Activated CD8-positive, alpha-beta T cell treated with anti-CD3 and anti-CD28 coated beads for 36 hours (primary cell): ENCODE measurements around the gene SH3BP1. TPM values are rescaled to one million over a fixed set of nuclear protein-coding genes. Genes with fewer than 3 reads are reported as not detected.
A peak's percentile ranks its signal among the peaks of the same experiment; 100 is the strongest.

Source experiments
- ATAC-seq: fragments of 200-7000 bp; cut with Tn5 transposase; one replicate; pipeline ENCODE4 v1.10.0; 2021; ENCODE audit warnings: mild to moderate bottlenecking, moderate library complexity
- CTCF ChIA-PET: fragments of 350-600 bp; sonication (Branson Sonifier 250); formaldehyde crosslinking; loops from one replicate; lab custom pipeline; 2021; ENCODE audit warnings: antibody characterized with exemption; lab: Charles Lee
- POLR2A ChIA-PET: fragments of 350-600 bp; sonication (Branson Sonifier 250); formaldehyde crosslinking; loops from one replicate; lab custom pipeline; 2021; ENCODE audit warnings: antibody characterized with exemption; lab: Charles Lee
- DNase-seq: peaks from one replicate; pipeline ENCODE4 v3.0.0-alpha.2; 2020
- H3K27ac Mint-ChIP-seq: one replicate; pipeline ENCODE4 v1.8.0; 2021; ENCODE audit warnings: mild to moderate bottlenecking, mixed read lengths
- H3K27me3 Mint-ChIP-seq: one replicate; pipeline ENCODE4 v1.8.0; 2021; ENCODE audit warnings: mixed read lengths
- H3K36me3 Mint-ChIP-seq: one replicate; pipeline ENCODE4 v1.8.0; 2021; ENCODE audit warnings: low read depth, mixed read lengths
- H3K4me1 Mint-ChIP-seq: one replicate; pipeline ENCODE4 v1.8.0; 2021; ENCODE audit warnings: low read depth, mixed read lengths
- H3K4me3 Mint-ChIP-seq: one replicate; pipeline ENCODE4 v1.8.0; 2021; ENCODE audit warnings: mild to moderate bottlenecking, moderate library complexity, mixed read lengths
- H3K9me3 Mint-ChIP-seq: one replicate; pipeline ENCODE4 v1.8.0; 2021; ENCODE audit warnings: mixed read lengths
- CTCF ChIP-seq: fragments of 200-600 bp; IDR thresholded peaks from one replicate; pipeline ENCODE4 v1.8.0; 2022; ENCODE audit warnings: antibody characterized with exemption, mild to moderate bottlenecking
- intact Hi-C: fragments of 100-400 bp; cut with micrococcal nuclease; formaldehyde crosslinking; loops from one replicate; pipeline ENCODE4 v1.10.0; 2022
- total RNA-seq, 2 experiments: library from RNA; stranded (reverse); gene quantifications; one replicate each; pipeline ENCODE4 v1.2.3, GENCODE V29; 2021

SH3BP1 gene
- total RNA-seq, 2 experiments from 2014 or later, result 122 to 128 TPM

DNA sequence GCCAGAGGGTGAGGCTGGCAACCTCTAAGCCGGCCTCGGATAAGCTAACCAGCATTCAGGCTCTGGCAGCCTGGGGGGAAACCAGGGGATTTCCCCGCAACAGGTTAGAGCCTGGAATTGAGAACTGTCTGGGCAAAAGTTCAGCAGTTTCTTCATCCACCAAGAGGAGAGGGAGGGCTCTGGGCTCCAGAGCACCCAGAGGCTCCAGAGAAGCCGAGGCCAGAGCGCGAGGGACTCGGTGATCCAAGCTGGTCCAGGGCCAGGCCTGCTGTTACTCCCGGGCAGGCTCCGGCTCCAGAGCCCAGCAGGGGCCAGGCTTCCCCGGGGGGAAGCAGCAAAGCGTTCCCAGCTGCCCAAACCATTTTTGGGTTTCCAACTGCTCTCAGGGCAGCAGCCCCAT lies 13.3 kb upstream of the SH3BP1 start:
- ChIA-PET POLR2A (interaction anchor here (0.7 to 4.4 kb wide), 9 partner anchors 8 to 50 kb away, joined by 3 to 30 read pairs (median 4); partner anchors contain the start of genes GGA1, PDXP and SH3BP1), CTCF (interaction anchor here (0.7 to 68.1 kb wide), 4 partner anchors 1 to 84 kb away, joined by 3 to 1770 read pairs (median 886); partner anchors contain the start of genes GGA1, LGALS1, NOL12 and PDXP)
- Mint-ChIP-seq H3K4me1 (peaks cover 60% of the 10 kb centered on the region), H3K36me3 (peaks cover 24% of the 10 kb centered on the region), H3K27ac (peak overlapping the region; percentile 93), H3K4me3 (no peak overlapping the region), H3K27me3 (no peaks in the 10 kb centered on the region), H3K9me3 (no peaks in the 10 kb centered on the region)
- DNase-seq, result no peak
- intact Hi-C loops, result no loop called here
- no peak for ATAC-seq
- no peak for TF ChIP-seq CTCF

DNA sequence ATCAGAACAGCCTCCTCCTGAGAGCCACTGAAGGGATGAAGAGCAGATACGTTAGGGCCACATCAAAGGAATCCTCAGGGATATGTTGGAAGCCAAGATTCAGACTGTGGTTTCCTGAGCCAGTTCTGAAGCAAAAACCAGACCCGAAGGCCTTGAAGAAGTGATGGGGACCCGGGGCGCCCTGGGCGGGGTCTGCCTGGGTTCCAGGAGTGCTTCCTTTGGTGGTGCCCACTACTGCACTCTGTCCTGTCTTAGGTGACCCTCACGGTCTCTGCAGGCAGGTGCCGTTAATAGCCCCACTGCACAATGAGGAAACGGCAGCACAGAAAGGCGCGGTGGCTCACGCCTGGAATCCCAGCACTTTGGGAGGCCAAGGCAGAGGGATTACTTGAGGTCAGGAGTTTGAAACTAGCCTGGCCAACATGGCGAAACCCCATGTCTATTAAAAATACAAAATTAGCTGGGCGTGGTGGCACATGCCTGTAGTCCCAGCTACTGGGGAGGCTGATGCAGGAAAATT lies 12.9 kb upstream of the SH3BP1 start:
- DNase-seq, result no peak
- ChIA-PET POLR2A (interaction anchor here (0.7 to 4.4 kb wide), 8 partner anchors 9 to 50 kb away, joined by 3 to 30 read pairs (median 4); partner anchors contain the start of genes GGA1, PDXP and SH3BP1), CTCF (interaction anchor here (0.7 to 68.1 kb wide), 4 partner anchors 1 to 85 kb away, joined by 3 to 1770 read pairs (median 886); partner anchors contain the start of genes GGA1, LGALS1, NOL12 and PDXP)
- Mint-ChIP-seq H3K36me3 (peaks cover 24% of the 10 kb centered on the region), H3K4me3 (peak overlapping the region; percentile 49), H3K9me3 (no peaks in the 10 kb centered on the region), H3K27ac (peak overlapping the region; percentile 93), H3K4me1 (peaks cover 64% of the 10 kb centered on the region), H3K27me3 (no peaks in the 10 kb centered on the region)
- TF ChIP-seq CTCF, result no peak
- intact Hi-C loops, result no loop called here
- no peak for ATAC-seq

GRCh38 chr22:37627121-37627520 lies 12.3 kb upstream of the SH3BP1 start:
- intact Hi-C loops, result no loop called here
- Mint-ChIP-seq H3K4me3 (peak overlapping the region; percentile 49), H3K4me1 (peaks cover 69% of the 10 kb centered on the region), H3K9me3 (no peaks in the 10 kb centered on the region), H3K36me3 (peaks cover 24% of the 10 kb centered on the region), H3K27ac (peak overlapping the region; percentile 93), H3K27me3 (no peaks in the 10 kb centered on the region)
- POLR2A ChIA-PET, result interaction anchor here (0.8 to 4.4 kb wide), 6 partner anchors 11 to 49 kb away, joined by 3 to 30 read pairs (median 10); partner anchors contain the start of genes GGA1, PDXP and SH3BP1
- TF ChIP-seq CTCF, result no peak
- CTCF ChIA-PET, result interaction anchor here (0.9 to 68.1 kb wide), 3 partner anchors 2 to 155 kb away, joined by 3 to 1770 read pairs (median 1770); partner anchors contain the start of genes GGA1, LGALS1, NOL12 and PDXP
- ATAC-seq (peak; percentile 26), DNase-seq (no peak)

DNA sequence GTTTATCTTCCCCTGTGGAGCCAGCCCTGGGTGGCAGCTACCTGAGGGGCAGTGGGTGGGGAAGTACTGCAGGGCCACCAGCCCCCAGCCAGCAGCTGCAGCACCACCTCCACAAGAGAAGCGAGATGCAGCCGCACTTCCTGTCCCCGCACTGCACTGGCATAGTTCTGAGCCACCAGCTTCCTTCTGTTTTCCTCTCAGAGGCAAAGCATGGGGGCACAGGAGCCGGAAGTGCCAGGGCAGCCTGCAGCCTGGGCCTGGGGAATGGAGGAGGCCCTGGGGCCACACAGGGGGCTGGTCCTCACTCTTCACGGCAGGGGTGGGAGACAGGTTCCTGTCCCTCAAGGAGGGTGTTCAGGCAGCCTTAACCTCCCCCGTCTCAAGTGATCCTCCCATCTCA lies 11.9 kb upstream of the SH3BP1 start:
- peak overlapping the region; percentile 49 for H3K4me3 Mint-ChIP-seq

More for the DNA sequence above, 11.9 kb upstream of the SH3BP1 start:
- intact Hi-C loops, result no loop called here
- Mint-ChIP-seq H3K4me1 (peaks cover 71% of the 10 kb centered on the region), H3K27ac (peak overlapping the region; percentile 93), H3K27me3 (no peaks in the 10 kb centered on the region), H3K9me3 (no peaks in the 10 kb centered on the region), H3K36me3 (peaks cover 24% of the 10 kb centered on the region)
- TF ChIP-seq CTCF, result no peak
- ChIA-PET POLR2A (interaction anchor here (0.7 to 4.4 kb wide), 8 partner anchors 10 to 59 kb away, joined by 3 to 30 read pairs (median 6); partner anchors contain the start of genes GGA1, NOL12, PDXP and SH3BP1), CTCF (interaction anchor here (0.9 to 68.1 kb wide), 3 partner anchors 2 to 155 kb away, joined by 3 to 1770 read pairs (median 1770); partner anchors contain the start of genes GGA1, LGALS1, NOL12 and PDXP)
- peak; percentile 74 for DNase-seq
- ATAC-seq, result peak; percentile 57
